DND-41 (cell line): Measurements from ENCODE around the gene PCNT.
"Not testable (repeated sequence)": the region's sequence is repeated elsewhere in the genome, so short reads cannot be mapped to it uniquely, and the experiment has no call there.

Experiments
- ATAC-seq: fragments of 200-7000 bp; cut with Tn5 transposase; 3 replicates; pipeline ENCODE4 v1.9.1; 2021; ENCODE audit warnings: low read depth; ENCODE audit not compliant: insufficient read depth
- DNase-seq: peaks from one replicate; pipeline ENCODE4 v3.0.0-alpha.2; 2020
- H2AFZ ChIP-seq: 2 replicates; pipeline ENCODE4 v1.6.0; 2012; ENCODE audit warnings: low read depth, low read length
- H3K27ac ChIP-seq: 2 replicates; pipeline ENCODE4 v1.5.1; 2012; ENCODE audit warnings: low read length, inconsistent platforms
- H3K27me3 ChIP-seq: fragments of 200-600 bp; sonication (generic); 2 replicates; pipeline ENCODE4 v1.6.0; 2012; ENCODE audit warnings: low read length, mild to moderate bottlenecking, inconsistent platforms; ENCODE audit not compliant: insufficient read depth, poor library complexity
- H3K36me3 ChIP-seq: 2 replicates; pipeline ENCODE4 v1.5.1; 2012; ENCODE audit warnings: low read length, inconsistent platforms; ENCODE audit not compliant: insufficient read depth
- H3K4me1 ChIP-seq: 2 replicates; pipeline ENCODE4 v1.5.1; 2012; ENCODE audit warnings: mild to moderate bottlenecking, low read length; ENCODE audit not compliant: insufficient read depth
- H3K4me2 ChIP-seq: 2 replicates; pipeline ENCODE4 v1.6.0; 2012; ENCODE audit warnings: mild to moderate bottlenecking, moderate library complexity, low read length, inconsistent platforms; ENCODE audit not compliant: insufficient read depth
- H3K4me3 ChIP-seq, 2 experiments: fragments of 200-600 bp in 1 of 2; shearing (Covaris generic) in 1 of 2; 2 replicates each; pipeline ENCODE4 v1.5.1; 2012 to 2016; ENCODE audit warnings: inconsistent platforms in 2 of 2, low read length in 2 of 2, mild to moderate bottlenecking in 2 of 2, low read depth in 1 of 2, moderate library complexity in 1 of 2
- H3K79me2 ChIP-seq: 2 replicates; pipeline ENCODE4 v1.6.0; 2012; ENCODE audit warnings: low read length, inconsistent platforms; ENCODE audit not compliant: insufficient read depth
- H3K9ac ChIP-seq: 2 replicates; pipeline ENCODE4 v1.6.0; 2012; ENCODE audit warnings: low read depth, mild to moderate bottlenecking, inconsistent platforms, low read length, moderate library complexity
- H3K9me3 ChIP-seq: 2 replicates; pipeline ENCODE4 v1.5.1; 2012; ENCODE audit warnings: low read length, moderate library complexity, mild to moderate bottlenecking, inconsistent platforms; ENCODE audit not compliant: insufficient read depth, severe bottlenecking
- H4K20me1 ChIP-seq: 2 replicates; pipeline ENCODE4 v1.6.0; 2012; ENCODE audit warnings: low read length; ENCODE audit not compliant: insufficient read depth
- CTCF ChIP-seq: IDR thresholded peaks from 2 replicates; pipeline ENCODE4 v1.5.1; 2012; ENCODE audit warnings: borderline replicate concordance, low read length, moderate library complexity, mild to moderate bottlenecking; ENCODE audit not compliant: poor library complexity, severe bottlenecking; ENCODE audit errors: extremely low read depth
- EZH2 ChIP-seq: IDR thresholded peaks from 3 replicates; pipeline ENCODE4 v1.6.1; 2012; ENCODE audit warnings: borderline replicate concordance, low read depth, mild to moderate bottlenecking, moderate library complexity, low read length, inconsistent platforms; ENCODE audit not compliant: severe bottlenecking

The PCNT gene

DNA sequence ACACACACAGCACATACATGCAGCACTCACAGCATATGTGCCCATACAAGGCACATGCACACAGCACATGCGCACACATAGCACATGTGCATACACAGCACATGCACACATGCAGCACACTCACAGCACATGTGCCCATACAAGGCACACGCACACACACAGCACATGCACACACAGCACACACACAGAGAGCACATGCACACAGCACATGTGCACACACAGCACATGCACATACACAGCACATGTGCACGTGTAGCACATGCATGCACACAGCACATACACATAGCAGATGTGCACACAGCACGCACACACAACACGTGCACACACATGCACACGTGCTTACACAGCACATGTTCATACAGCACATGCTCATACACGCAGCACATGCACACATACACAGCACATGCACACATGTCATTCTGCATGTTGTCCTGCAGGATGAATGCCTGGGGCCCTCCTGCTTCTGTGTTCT, 48.1 kb downstream of the PCNT start:
- H3K4me3 ChIP-seq: no peak overlapping the region
- peaks cover 80% of the 10 kb centered on the region for H3K36me3 ChIP-seq
- H3K27ac ChIP-seq: no peak overlapping the region
- H3K4me1 ChIP-seq: no peaks in the 10 kb centered on the region
- H2AFZ ChIP-seq: no peak overlapping the region
- H3K9me3 ChIP-seq: no peaks in the 10 kb centered on the region
- ATAC-seq (no peak), DNase-seq (no peak)
- peaks cover 66% of the 10 kb centered on the region for H4K20me1 ChIP-seq
- H3K27me3 ChIP-seq: no peaks in the 10 kb centered on the region
- H3K4me2 ChIP-seq: no peak overlapping the region
- H3K79me2 ChIP-seq: peaks cover 86% of the 10 kb centered on the region
- TF ChIP-seq CTCF (peak; percentile 1), EZH2 (no peak)
- H3K9ac ChIP-seq: no peak overlapping the region

- not testable (repeated sequence) for H2AFZ ChIP-seq, H3K4me3 ChIP-seq, H3K27ac ChIP-seq, H3K4me2 ChIP-seq, DNase-seq, H3K4me1 ChIP-seq, H3K9me3 ChIP-seq, H3K27me3 ChIP-seq, ATAC-seq, H3K9ac ChIP-seq
- H4K20me1 ChIP-seq: peaks cover 67% of the 10 kb centered on the region
- H3K79me2 ChIP-seq: peaks cover 87% of the 10 kb centered on the region
- H3K36me3 ChIP-seq: peaks cover 81% of the 10 kb centered on the region
Observed at GRCh38 chr21:46372947-46373346, 49.0 kb downstream of the PCNT start.

- H3K4me3 ChIP-seq: no peak overlapping the region
- TF ChIP-seq CTCF: no peak
- no peak for TF ChIP-seq EZH2
- H2AFZ ChIP-seq: no peak overlapping the region
- H3K27ac ChIP-seq: no peak overlapping the region
- H3K27me3 ChIP-seq: no peaks in the 10 kb centered on the region
- H4K20me1 ChIP-seq: peaks cover 56% of the 10 kb centered on the region
- no peak overlapping the region for H3K9ac ChIP-seq
- no peak for ATAC-seq
- no peak for DNase-seq
- H3K79me2 ChIP-seq: peaks cover 89% of the 10 kb centered on the region
- no peak overlapping the region for H3K4me2 ChIP-seq
- no peaks in the 10 kb centered on the region for H3K9me3 ChIP-seq
- H3K4me1 ChIP-seq: no peaks in the 10 kb centered on the region
- H3K36me3 ChIP-seq: peaks cover 82% of the 10 kb centered on the region
Observed at GRCh38 chr21:46374761-46375389, 50.9 kb downstream of the PCNT start.

DNA sequence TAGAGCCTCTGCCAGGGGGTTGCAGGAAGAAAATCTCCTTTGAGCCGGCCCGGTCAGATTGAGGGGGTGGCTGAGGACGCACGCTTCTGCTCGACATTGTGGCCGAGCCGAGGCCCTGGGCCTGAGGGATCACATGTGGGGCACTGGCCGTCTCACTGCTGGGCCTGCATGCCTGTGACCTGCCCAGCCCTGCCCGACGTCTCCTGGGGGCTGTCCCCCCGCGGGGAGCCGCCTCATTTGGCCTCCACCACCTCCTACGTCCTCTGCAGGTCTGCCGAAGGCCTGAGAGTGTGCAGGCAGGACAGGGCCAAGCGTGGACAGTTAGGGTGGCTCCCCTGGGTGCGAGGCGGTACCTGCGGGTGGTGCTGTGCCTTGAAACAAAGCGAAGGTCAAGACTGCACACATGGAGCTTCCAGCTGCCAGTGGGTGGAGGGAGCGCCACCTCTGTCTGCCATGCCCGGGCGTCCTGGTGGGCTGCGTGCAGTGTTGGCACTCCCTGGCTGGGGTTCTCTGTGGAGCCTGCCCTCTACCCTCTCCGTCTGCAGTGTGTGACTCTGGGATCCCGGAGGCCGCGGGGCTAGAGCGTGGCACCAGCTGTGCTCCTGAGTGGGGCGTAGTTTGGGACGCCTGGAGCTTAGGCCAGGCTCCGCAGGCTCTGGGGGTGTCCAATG, 51.7 kb downstream of the PCNT start:
- no peak overlapping the region for H3K27ac ChIP-seq
- ATAC-seq: no peak
- H2AFZ ChIP-seq: no peak overlapping the region
- H3K9me3 ChIP-seq: no peaks in the 10 kb centered on the region
- peaks cover 86% of the 10 kb centered on the region for H3K79me2 ChIP-seq
- peaks cover 81% of the 10 kb centered on the region for H3K36me3 ChIP-seq
- TF ChIP-seq CTCF: no peak
- no peak for TF ChIP-seq EZH2
- peaks cover 50% of the 10 kb centered on the region for H4K20me1 ChIP-seq
- no peak overlapping the region for H3K4me3 ChIP-seq
- no peaks in the 10 kb centered on the region for H3K4me1 ChIP-seq
- H3K4me2 ChIP-seq: no peak overlapping the region
- H3K27me3 ChIP-seq: no peaks in the 10 kb centered on the region
- no peak for DNase-seq
- no peak overlapping the region for H3K9ac ChIP-seq
